Measurements from ENCODE around the gene PHLDB1.

GRCh38 chr11:118570787-118571186 is 36.6 kb upstream of the PHLDB1 start:
- no peak for TF ChIP-seq POLR2A (IDR thresholded peaks at IDR 0.05)
- no peak for TF ChIP-seq CTCF (IDR thresholded peaks at IDR 0.05)

Measured in esophagus squamous epithelium (tissue), 4 donors.